GM12878 (cell line): ENCODE data around the gene AGAP3. TPM values are rescaled to one million over a fixed set of nuclear protein-coding genes. Genes with fewer than 3 reads are reported as not detected.
A peak's percentile ranks its signal among the peaks of the same experiment; 100 is the strongest.

Source experiments
- ATAC-seq: fragments of 200-7000 bp; cut with Tn5 transposase; 3 replicates; pipeline ENCODE4 v1.9.1; 2020; ENCODE audit warnings: mild to moderate bottlenecking, moderate library complexity
- BruUV-seq: library from RNA; stranded (reverse); fragments of 400-500 nt; replicated peaks from 2 replicates; lab custom pipeline; 2021; lab: Mats Ljungman, UMichigan
- CTCF ChIA-PET: fragments of 300-600 bp; sonication (Branson Sonifier 250); formaldehyde crosslinking; extraction: SDS; loops from one replicate; lab custom pipeline; 2021; ENCODE audit warnings: inconsistent platforms; lab: Yijun Ruan, JAX
- POLR2A ChIA-PET: fragments of 350-600 bp; formaldehyde crosslinking; extraction: SDS; loops from one replicate; lab custom pipeline; 2021; ENCODE audit warnings: inconsistent platforms; lab: Charles Lee
- RAD21 ChIA-PET: fragments of 300-600 bp; sonication (Branson Sonifier 250); formaldehyde crosslinking; loops from one replicate; lab custom pipeline; 2023; ENCODE audit warnings: antibody characterized with exemption; ENCODE audit not compliant: unreplicated experiment; lab: Charles Lee
- SMC1A ChIA-PET: fragments of 300-600 bp; sonication (Branson Sonifier 250); formaldehyde crosslinking; loops from one replicate; lab custom pipeline; 2023; ENCODE audit not compliant: unreplicated experiment, uncharacterized antibody; lab: Charles Lee
- DNase-seq: peaks from one replicate; pipeline ENCODE4 v3.0.0-alpha.2; 2011; ENCODE audit warnings: low read depth, low spot score
- FAIRE-seq: peaks from 3 replicates; lab custom pipeline; 2011; peaks lifted over from hg19 to GRCh38; lab: Jason Lieb, UNC
- H2AFZ ChIP-seq: 2 replicates; pipeline ENCODE4 v1.6.0; 2011; ENCODE audit warnings: low read depth, low read length, control low read depth; ENCODE audit not compliant: control insufficient read depth
- H3K27ac ChIP-seq: 2 replicates; pipeline ENCODE4 v1.5.1; 2011; ENCODE audit warnings: control low read depth; ENCODE audit not compliant: control insufficient read depth, insufficient read depth
- H3K27me3 ChIP-seq, 2 experiments: replicated peaks in 1 of 2; 2 replicates each; pipeline versions ENCODE4 v1.6.0 to v1.6.1; 2011; ENCODE audit warnings: low read length in 1 of 2; ENCODE audit not compliant: control insufficient read depth in 2 of 2, insufficient read depth in 2 of 2
- H3K36me3 ChIP-seq, 2 experiments: 2 replicates each; pipeline ENCODE4 v1.5.1; 2011; ENCODE audit warnings: low read length in 1 of 2; ENCODE audit not compliant: control insufficient read depth in 2 of 2, insufficient read depth in 2 of 2
- H3K4me1 ChIP-seq: 2 replicates; pipeline ENCODE4 v1.6.1; 2011; ENCODE audit warnings: mild to moderate bottlenecking, low read length, moderate library complexity, mixed read lengths; ENCODE audit not compliant: control insufficient read depth, insufficient read depth
- H3K4me2 ChIP-seq: 2 replicates; pipeline ENCODE4 v1.6.0; 2011; ENCODE audit warnings: control low read depth; ENCODE audit not compliant: control insufficient read depth, insufficient read depth
- H3K4me3 ChIP-seq: fragments of 200-600 bp; sonication (generic); 2 replicates; pipeline ENCODE4 v1.5.1; 2016
- H3K79me2 ChIP-seq: 2 replicates; pipeline ENCODE4 v1.6.0; 2011; ENCODE audit warnings: low read length; ENCODE audit not compliant: control insufficient read depth, insufficient read depth
- H3K9ac ChIP-seq: 2 replicates; pipeline ENCODE4 v1.8.0; 2011; ENCODE audit warnings: low read length, control low read depth, mixed read lengths; ENCODE audit not compliant: control insufficient read depth, insufficient read depth
- H3K9me3 ChIP-seq: replicated peaks from 3 replicates; pipeline ENCODE4 v1.5.1; 2011; ENCODE audit warnings: mild to moderate bottlenecking, low read length; ENCODE audit not compliant: control insufficient read depth, insufficient read depth
- H4K20me1 ChIP-seq: 2 replicates; pipeline ENCODE4 v1.6.0; 2011; ENCODE audit not compliant: control insufficient read depth, insufficient read depth
- BACH1 ChIP-seq: fragments of 450-650 bp; IDR thresholded peaks from 2 replicates; pipeline ENCODE4 v1.6.1; 2017; ENCODE audit warnings: mild to moderate bottlenecking, borderline replicate concordance
- CBFB ChIP-seq: IDR thresholded peaks from 2 replicates; pipeline ENCODE4 v1.6.1; 2016; ENCODE audit warnings: antibody characterized with exemption, low read depth
- CEBPB ChIP-seq, 2 experiments: fragments of 150-350 bp in 1 of 2; IDR thresholded peaks; 2 replicates each; pipeline ENCODE4 v1.6.1; 2012 to 2014; ENCODE audit warnings: low read depth in 2 of 2, low read length in 2 of 2, borderline replicate concordance in 1 of 2, inconsistent platforms in 1 of 2
- CTCF ChIP-seq, 3 experiments: IDR thresholded peaks in 2 of 3; conservative IDR thresholded peaks in 1 of 3; 2 replicates each; pipeline ENCODE4 v1.5.1; 2011; ENCODE audit warnings: low read depth in 3 of 3, low read length in 3 of 3, mild to moderate bottlenecking in 3 of 3, control low read depth in 2 of 3, moderate library complexity in 2 of 3, inconsistent platforms in 1 of 3, mixed read lengths in 1 of 3; ENCODE audit not compliant: control insufficient read depth in 2 of 3, insufficient read depth in 1 of 3; ENCODE audit errors: extremely low read depth in 1 of 3
- EGR1 ChIP-seq, 2 experiments: IDR thresholded peaks; 1 replicate in 1 of 2; 2 replicates in 1 of 2; pipeline ENCODE4 v1.6.1; 2011 to 2012; ENCODE audit warnings: low read depth in 2 of 2, low read length in 2 of 2, borderline replicate concordance in 1 of 2, mild to moderate bottlenecking in 1 of 2, moderate library complexity in 1 of 2
- FOXM1 ChIP-seq: IDR thresholded peaks from 2 replicates; pipeline ENCODE4 v1.6.1; 2012; ENCODE audit warnings: low read depth, mild to moderate bottlenecking, inconsistent platforms, low read length, moderate library complexity
- JUNB ChIP-seq: IDR thresholded peaks from 2 replicates; pipeline ENCODE4 v1.6.1; 2016; ENCODE audit warnings: antibody characterized with exemption, mild to moderate bottlenecking
- JUND ChIP-seq: IDR thresholded peaks from 2 replicates; pipeline ENCODE4 v1.6.1; 2012; ENCODE audit warnings: low read depth, mild to moderate bottlenecking, low read length, improper control_type of control experiment, moderate library complexity
- KLF5 ChIP-seq: fragments of 450-650 bp; IDR thresholded peaks from 2 replicates; pipeline ENCODE4 v1.6.1; 2014; ENCODE audit warnings: mild to moderate bottlenecking; ENCODE audit not compliant: partially characterized antibody
- MTA2 ChIP-seq: fragments of 450-650 bp; IDR thresholded peaks from 2 replicates; pipeline ENCODE4 v1.6.1; 2016; ENCODE audit warnings: low read depth, mild to moderate bottlenecking, moderate library complexity
- MYB ChIP-seq: fragments of 150-350 bp; IDR thresholded peaks from 2 replicates; pipeline ENCODE4 v1.6.1; 2014; ENCODE audit warnings: mild to moderate bottlenecking, low read depth, low read length, borderline replicate concordance
- NRF1 ChIP-seq: conservative IDR thresholded peaks from 2 replicates; pipeline ENCODE4 v1.6.1; 2011; ENCODE audit warnings: mild to moderate bottlenecking, low read depth, low read length, improper control_type of control experiment
- USF2 ChIP-seq: IDR thresholded peaks from 2 replicates; pipeline ENCODE4 v1.6.1; 2011; ENCODE audit warnings: low read depth, low read length, improper control_type of control experiment, borderline replicate concordance
- ZSCAN29 ChIP-seq: fragments of 450-650 bp; IDR thresholded peaks from 2 replicates; pipeline ENCODE4 v1.6.1; 2017; ENCODE audit warnings: mild to moderate bottlenecking, moderate library complexity
- WGBS: methylation state at CpG from one replicate; pipeline ENCODE4 v1.1.6; 2016; ENCODE audit warnings: low lambda C conversion rate; ENCODE audit not compliant: insufficient replicate concordance, insufficient coverage; ENCODE audit errors: missing lambda C conversion rate; 5-methylcytosine and 5-hydroxymethylcytosine counted together
- in situ Hi-C: fragments of 300-500 bp; cut with MboI; formaldehyde crosslinking; loops from 9 replicates; pipeline ENCODE4 v1.14.3; 2018; ENCODE audit warnings: mixed read lengths
- intact Hi-C: fragments of 100-400 bp; cut with micrococcal nuclease; formaldehyde crosslinking; loops from one replicate; pipeline ENCODE4 v1.14.2; 2022; ENCODE audit not compliant: unreplicated experiment
- polyA plus RNA-seq, 11 experiments: library from polyadenylated mRNA; depleted of rRNA in 4 of 11; unstranded in 6 of 11; stranded (reverse) in 5 of 11; fragments of >200 nt; fragmentation: Nextera tagmentation in 4 of 11; fragmentation: Illumina TruSeq in 1 of 11; extraction: Ambion mirVana in 4 of 11; extraction: Trizol in 1 of 11; gene quantifications; 1 replicate in 1 of 11; 2 replicates in 10 of 11; pipeline versions ENCODE4 v1.2.1 to v1.2.3, GENCODE V29; 2011 to 2016; ENCODE audit warnings: inconsistent platforms in 2 of 11, missing spikeins in 2 of 11, low read depth in 1 of 11
- total RNA-seq, 4 experiments: library from RNA; depleted of rRNA in 3 of 4; stranded (reverse); fragments of >200 nt in 3 of 4; fragmentation: Illumina TruSeq in 1 of 4; extraction: Trizol in 1 of 4; gene quantifications; 2 replicates each; pipeline versions ENCODE4 v1.2.1 to v1.2.3, GENCODE V29; 2013 to 2021
- TF ChIP-seq, protein P1 (sequence below): fragments of 450-650 bp; IDR thresholded peaks from 2 replicates; pipeline ENCODE4 v1.6.1; 2017; ENCODE audit warnings: borderline replicate concordance
- TF ChIP-seq, protein P2 (sequence below): fragments of 450-650 bp; IDR thresholded peaks from 2 replicates; pipeline ENCODE4 v1.6.1; 2014; ENCODE audit warnings: mild to moderate bottlenecking

The AGAP3 gene
- total and polyA plus RNA-seq, 10 of the 15 experiments (the other 5 are each of a cell fraction or from before 2014, with no cell fraction given): 1.8 to 68.1 (median 15.7) TPM

GRCh38 chr7:151085329-151085690 lies 965 bp upstream of the AGAP3 start:
- ATAC-seq (no peak), DNase-seq (no peak), FAIRE-seq (no peak)
- Histone ChIP-seq H3K4me3 (peak overlapping the region; percentile 87), H3K36me3 (no peaks in the 10 kb centered on the region), H3K79me2 (peaks cover 67% of the 10 kb centered on the region), H4K20me1 (no peaks in the 10 kb centered on the region), H3K27ac (no peak overlapping the region), H3K9me3 (no peaks in the 10 kb centered on the region), H3K4me1 (peaks cover 36% of the 10 kb centered on the region), H2AFZ (no peak overlapping the region), H3K9ac (peak overlapping the region; percentile 59; the same call in 1 of the 2 replicates), H3K4me2 (peak overlapping the region; percentile 89), H3K27me3 (no peaks in the 10 kb centered on the region)
- ChIA-PET CTCF (interaction anchor here (0.7 to 2.1 kb wide), 7 partner anchors 17 to 57 kb away, joined by 3 to 14 read pairs (median 5); partner anchors contain the start of genes ABCB8 and SLC4A2), SMC1A (interaction anchor here (0.6 to 3.2 kb wide), 6 partner anchors 17 to 77 kb away, joined by 3 to 16 read pairs (median 3); partner anchors contain the start of genes ABCB8 and SLC4A2), RAD21 (interaction anchor here (0.6 to 2.3 kb wide), 3 partner anchors 9 to 77 kb away, joined by 3 to 10 read pairs (median 5); partner anchors contain the start of gene ABCB8), POLR2A (interaction anchor here (0.6 to 3.0 kb wide), 5 partner anchors 23 to 679 kb away, joined by 3 to 14 read pairs (median 5); partner anchors contain the start of gene ABCB8)
- BruUV-seq: no TSS peak
- 71% methylated on average over 5 of the region's 5 CpGs for WGBS
- intact Hi-C loops: no loop called here
- TF ChIP-seq KLF5 (no peak), BACH1 (no peak), MTA2 (no peak), ZSCAN29 (no peak), NRF1 (no peak), CBFB (no peak), CTCF (IDR thresholded peaks at IDR 0.05 in 2 of 3, conservative IDR thresholded peaks at IDR 0.05 in 1 of 3; ENCODE audit: control insufficient read depth in 2 of 3, extremely low read depth in 1 of 3, insufficient read depth in 1 of 3, low read depth in 3 of 3, low read length in 3 of 3) (no peak), FOXM1 (no peak), JUNB (no peak), EGR1 (IDR thresholded peaks at IDR 0.05; ENCODE audit: borderline replicate concordance in 1 of 2, low read depth in 2 of 2, low read length in 2 of 2) (no peak), CEBPB (IDR thresholded peaks at IDR 0.05; ENCODE audit: borderline replicate concordance in 1 of 2, low read depth in 2 of 2, low read length in 2 of 2) (no peak), JUND (no peak), MYB (no peak), USF2 (no peak)
- TF ChIP-seq, protein P1, sequence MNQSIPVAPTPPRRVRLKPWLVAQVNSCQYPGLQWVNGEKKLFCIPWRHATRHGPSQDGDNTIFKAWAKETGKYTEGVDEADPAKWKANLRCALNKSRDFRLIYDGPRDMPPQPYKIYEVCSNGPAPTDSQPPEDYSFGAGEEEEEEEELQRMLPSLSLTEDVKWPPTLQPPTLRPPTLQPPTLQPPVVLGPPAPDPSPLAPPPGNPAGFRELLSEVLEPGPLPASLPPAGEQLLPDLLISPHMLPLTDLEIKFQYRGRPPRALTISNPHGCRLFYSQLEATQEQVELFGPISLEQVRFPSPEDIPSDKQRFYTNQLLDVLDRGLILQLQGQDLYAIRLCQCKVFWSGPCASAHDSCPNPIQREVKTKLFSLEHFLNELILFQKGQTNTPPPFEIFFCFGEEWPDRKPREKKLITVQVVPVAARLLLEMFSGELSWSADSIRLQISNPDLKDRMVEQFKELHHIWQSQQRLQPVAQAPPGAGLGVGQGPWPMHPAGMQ: no peak
- TF ChIP-seq, protein P2, sequence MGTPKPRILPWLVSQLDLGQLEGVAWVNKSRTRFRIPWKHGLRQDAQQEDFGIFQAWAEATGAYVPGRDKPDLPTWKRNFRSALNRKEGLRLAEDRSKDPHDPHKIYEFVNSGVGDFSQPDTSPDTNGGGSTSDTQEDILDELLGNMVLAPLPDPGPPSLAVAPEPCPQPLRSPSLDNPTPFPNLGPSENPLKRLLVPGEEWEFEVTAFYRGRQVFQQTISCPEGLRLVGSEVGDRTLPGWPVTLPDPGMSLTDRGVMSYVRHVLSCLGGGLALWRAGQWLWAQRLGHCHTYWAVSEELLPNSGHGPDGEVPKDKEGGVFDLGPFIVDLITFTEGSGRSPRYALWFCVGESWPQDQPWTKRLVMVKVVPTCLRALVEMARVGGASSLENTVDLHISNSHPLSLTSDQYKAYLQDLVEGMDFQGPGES: no peak
- in situ Hi-C loops: no loop called here
